ENCODE measurements around the gene LGALS7B.
"Not testable (repeated sequence)": the region's sequence is repeated elsewhere in the genome, so short reads cannot be mapped to it uniquely, and the experiment has no call there.

The LGALS7B gene

GRCh38 chr19:38819231-38819920 is 30.4 kb downstream of the LGALS7B start:
- H3K9ac ChIP-seq (ENCODE audit: low read depth in 1 of 2, low read length in 2 of 2): peak overlapping the region; percentile 41 to 57
- peaks cover 13 to 45% of the 10 kb centered on the region in 2 donors for H3K36me3 ChIP-seq (ENCODE audit: control insufficient read depth in 2 of 2, insufficient read depth in 2 of 2, low read length in 2 of 2)
- H3K27ac ChIP-seq (ENCODE audit: low read depth in 2 of 2, low read length in 2 of 2): peak overlapping the region; percentile 85 to 91
- H3K9me3 ChIP-seq (ENCODE audit: control insufficient read depth in 2 of 2, low read length in 2 of 2): no peaks in the 10 kb centered on the region
- H3K27me3 ChIP-seq (ENCODE audit: control insufficient read depth in 2 of 2, insufficient read depth in 2 of 2, low read length in 2 of 2): no peaks in the 10 kb centered on the region
- H3K4me3 ChIP-seq (ENCODE audit: low read length in 2 of 2): peak overlapping the region; percentile 32 to 44
- peaks cover 39 to 55% of the 10 kb centered on the region in 2 donors for H3K4me1 ChIP-seq (ENCODE audit: control insufficient read depth in 2 of 2, insufficient read depth in 2 of 2, low read length in 2 of 2)

GRCh38 chr19:38821230-38821825 is 32.3 kb downstream of the LGALS7B start:
- not testable (repeated sequence) for H3K4me3 ChIP-seq (ENCODE audit: low read length in 2 of 2); H3K9me3 ChIP-seq (ENCODE audit: control insufficient read depth in 2 of 2, low read length in 2 of 2); H3K27me3 ChIP-seq (ENCODE audit: control insufficient read depth in 2 of 2, insufficient read depth in 2 of 2, low read length in 2 of 2); H3K9ac ChIP-seq (ENCODE audit: low read depth in 1 of 2, low read length in 2 of 2)
- Histone ChIP-seq H3K4me1 (ENCODE audit: control insufficient read depth in 2 of 2, insufficient read depth in 2 of 2, low read length in 2 of 2) (peaks cover 23 to 38% of the 10 kb centered on the region in 2 donors), H3K27ac (ENCODE audit: low read depth in 2 of 2, low read length in 2 of 2) (peak overlapping the region; percentile 70 to 84), H3K36me3 (ENCODE audit: control insufficient read depth in 2 of 2, insufficient read depth in 2 of 2, low read length in 2 of 2) (peaks cover 13 to 38% of the 10 kb centered on the region in 2 donors)

GRCh38 chr19:38825936-38826335 is 36.9 kb downstream of the LGALS7B start:
- not testable (repeated sequence) for H3K9ac ChIP-seq (ENCODE audit: low read depth in 1 of 2, low read length in 2 of 2); H3K9me3 ChIP-seq (ENCODE audit: control insufficient read depth in 2 of 2, low read length in 2 of 2); H3K27me3 ChIP-seq (ENCODE audit: control insufficient read depth in 2 of 2, insufficient read depth in 2 of 2, low read length in 2 of 2); H3K4me3 ChIP-seq (ENCODE audit: low read length in 2 of 2); H3K27ac ChIP-seq (ENCODE audit: low read depth in 2 of 2, low read length in 2 of 2)
- peaks cover 11 to 13% of the 10 kb centered on the region in 2 donors for H3K4me1 ChIP-seq (ENCODE audit: control insufficient read depth in 2 of 2, insufficient read depth in 2 of 2, low read length in 2 of 2)
- H3K36me3 ChIP-seq (ENCODE audit: control insufficient read depth in 2 of 2, insufficient read depth in 2 of 2, low read length in 2 of 2): peaks cover 8 to 47% of the 10 kb centered on the region in 2 donors

GRCh38 chr19:38826856-38827551 is 38.0 kb downstream of the LGALS7B start:
- Histone ChIP-seq H3K4me3 (ENCODE audit: low read length in 2 of 2) (no peak overlapping the region), H3K36me3 (ENCODE audit: control insufficient read depth in 2 of 2, insufficient read depth in 2 of 2, low read length in 2 of 2) (peaks cover 8 to 47% of the 10 kb centered on the region in 2 donors), H3K4me1 (ENCODE audit: control insufficient read depth in 2 of 2, insufficient read depth in 2 of 2, low read length in 2 of 2) (peaks cover 10 to 16% of the 10 kb centered on the region in 2 donors), H3K27ac (ENCODE audit: low read depth in 2 of 2, low read length in 2 of 2) (no peak overlapping the region), H3K9me3 (ENCODE audit: control insufficient read depth in 2 of 2, low read length in 2 of 2) (no peaks in the 10 kb centered on the region), H3K9ac (ENCODE audit: low read depth in 1 of 2, low read length in 2 of 2) (no peak overlapping the region), H3K27me3 (ENCODE audit: control insufficient read depth in 2 of 2, insufficient read depth in 2 of 2, low read length in 2 of 2) (no peaks in the 10 kb centered on the region)

GRCh38 chr19:38829203-38829602 is 40.2 kb downstream of the LGALS7B start:
- peaks cover 8 to 32% of the 10 kb centered on the region in 2 donors for H3K36me3 ChIP-seq (ENCODE audit: control insufficient read depth in 2 of 2, insufficient read depth in 2 of 2, low read length in 2 of 2)
- not testable (repeated sequence) for H3K9ac ChIP-seq (ENCODE audit: low read depth in 1 of 2, low read length in 2 of 2); H3K27me3 ChIP-seq (ENCODE audit: control insufficient read depth in 2 of 2, insufficient read depth in 2 of 2, low read length in 2 of 2); H3K27ac ChIP-seq (ENCODE audit: low read depth in 2 of 2, low read length in 2 of 2); H3K4me3 ChIP-seq (ENCODE audit: low read length in 2 of 2); H3K9me3 ChIP-seq (ENCODE audit: control insufficient read depth in 2 of 2, low read length in 2 of 2)
- H3K4me1 ChIP-seq (ENCODE audit: control insufficient read depth in 2 of 2, insufficient read depth in 2 of 2, low read length in 2 of 2): peaks cover 16 to 22% of the 10 kb centered on the region in 2 donors

- Histone ChIP-seq H3K36me3 (ENCODE audit: control insufficient read depth in 2 of 2, insufficient read depth in 2 of 2, low read length in 2 of 2) (peaks cover 8 to 32% of the 10 kb centered on the region in 2 donors), H3K27ac (ENCODE audit: low read depth in 2 of 2, low read length in 2 of 2) (peak overlapping the region in 1 of 2 donors; percentile 95), H3K9me3 (ENCODE audit: control insufficient read depth in 2 of 2, low read length in 2 of 2) (no peaks in the 10 kb centered on the region), H3K27me3 (ENCODE audit: control insufficient read depth in 2 of 2, insufficient read depth in 2 of 2, low read length in 2 of 2) (no peaks in the 10 kb centered on the region), H3K9ac (ENCODE audit: low read depth in 1 of 2, low read length in 2 of 2) (peak overlapping the region in 1 of 2 donors; percentile 32), H3K4me3 (ENCODE audit: low read length in 2 of 2) (peak overlapping the region; percentile 94 to 97), H3K4me1 (ENCODE audit: control insufficient read depth in 2 of 2, insufficient read depth in 2 of 2, low read length in 2 of 2) (peaks cover 16 to 22% of the 10 kb centered on the region in 2 donors)
Measured at GRCh38 chr19:38830039-38830733, 41.2 kb downstream of the LGALS7B start.

- Histone ChIP-seq H3K27me3 (ENCODE audit: control insufficient read depth in 2 of 2, insufficient read depth in 2 of 2, low read length in 2 of 2) (no peaks in the 10 kb centered on the region), H3K9me3 (ENCODE audit: control insufficient read depth in 2 of 2, low read length in 2 of 2) (no peaks in the 10 kb centered on the region), H3K27ac (ENCODE audit: low read depth in 2 of 2, low read length in 2 of 2) (peak overlapping the region; percentile 91 to 95), H3K36me3 (ENCODE audit: control insufficient read depth in 2 of 2, insufficient read depth in 2 of 2, low read length in 2 of 2) (peaks cover 17 to 35% of the 10 kb centered on the region in 2 donors), H3K4me1 (ENCODE audit: control insufficient read depth in 2 of 2, insufficient read depth in 2 of 2, low read length in 2 of 2) (peaks cover 16 to 21% of the 10 kb centered on the region in 2 donors), H3K9ac (ENCODE audit: low read depth in 1 of 2, low read length in 2 of 2) (peak overlapping the region; percentile 93 to 98), H3K4me3 (ENCODE audit: low read length in 2 of 2) (peak overlapping the region; percentile 94 to 97)
Measured at GRCh38 chr19:38831142-38831605, 42.2 kb downstream of the LGALS7B start.

- no peaks in the 10 kb centered on the region for H3K9me3 ChIP-seq (ENCODE audit: control insufficient read depth in 2 of 2, low read length in 2 of 2)
- H3K4me1 ChIP-seq (ENCODE audit: control insufficient read depth in 2 of 2, insufficient read depth in 2 of 2, low read length in 2 of 2): peaks cover 17% of the 10 kb centered on the region in 2 donors
- H3K27ac ChIP-seq (ENCODE audit: low read depth in 2 of 2, low read length in 2 of 2): peak overlapping the region in 1 of 2 donors; percentile 95
- peak overlapping the region in 1 of 2 donors; percentile 33 for H3K9ac ChIP-seq (ENCODE audit: low read depth in 1 of 2, low read length in 2 of 2)
- peaks cover 27 to 41% of the 10 kb centered on the region in 2 donors for H3K36me3 ChIP-seq (ENCODE audit: control insufficient read depth in 2 of 2, insufficient read depth in 2 of 2, low read length in 2 of 2)
- H3K27me3 ChIP-seq (ENCODE audit: control insufficient read depth in 2 of 2, insufficient read depth in 2 of 2, low read length in 2 of 2): no peaks in the 10 kb centered on the region
- H3K4me3 ChIP-seq (ENCODE audit: low read length in 2 of 2): no peak overlapping the region
Measured at GRCh38 chr19:38833092-38833425, 44.1 kb downstream of the LGALS7B start.

GRCh38 chr19:38834104-38834490 is 45.1 kb downstream of the LGALS7B start:
- H3K27me3 ChIP-seq (ENCODE audit: control insufficient read depth in 2 of 2, insufficient read depth in 2 of 2, low read length in 2 of 2): no peaks in the 10 kb centered on the region
- no peak overlapping the region for H3K4me3 ChIP-seq (ENCODE audit: low read length in 2 of 2)
- H3K27ac ChIP-seq (ENCODE audit: low read depth in 2 of 2, low read length in 2 of 2): peak overlapping the region; percentile 17 to 37
- peaks cover 37 to 46% of the 10 kb centered on the region in 2 donors for H3K36me3 ChIP-seq (ENCODE audit: control insufficient read depth in 2 of 2, insufficient read depth in 2 of 2, low read length in 2 of 2)
- H3K9ac ChIP-seq (ENCODE audit: low read depth in 1 of 2, low read length in 2 of 2): no peak overlapping the region
- no peaks in the 10 kb centered on the region for H3K9me3 ChIP-seq (ENCODE audit: control insufficient read depth in 2 of 2, low read length in 2 of 2)
- peaks cover 17 to 18% of the 10 kb centered on the region in 2 donors for H3K4me1 ChIP-seq (ENCODE audit: control insufficient read depth in 2 of 2, insufficient read depth in 2 of 2, low read length in 2 of 2)
